Epithelial cell of esophagus (primary cell): ENCODE measurements around the gene PRKCQ.
A peak's percentile ranks its signal among the peaks of the same experiment; 100 is the strongest.

ENCODE experiments used
- DNase-seq: peaks from one replicate; pipeline ENCODE4 v3.0.0; 2010; ENCODE audit warnings: low read depth
- H3K4me3 ChIP-seq: 2 replicates; pipeline ENCODE4 v1.5.1; 2011; ENCODE audit warnings: mild to moderate bottlenecking, low read length, control low read depth
- CTCF ChIP-seq: IDR thresholded peaks from 2 replicates; pipeline ENCODE4 v1.5.1; 2011; ENCODE audit warnings: low read depth, mild to moderate bottlenecking, low read length, control low read depth, inconsistent platforms; ENCODE audit not compliant: insufficient read depth; ENCODE audit errors: missing control alignments

The PRKCQ gene

DNA sequence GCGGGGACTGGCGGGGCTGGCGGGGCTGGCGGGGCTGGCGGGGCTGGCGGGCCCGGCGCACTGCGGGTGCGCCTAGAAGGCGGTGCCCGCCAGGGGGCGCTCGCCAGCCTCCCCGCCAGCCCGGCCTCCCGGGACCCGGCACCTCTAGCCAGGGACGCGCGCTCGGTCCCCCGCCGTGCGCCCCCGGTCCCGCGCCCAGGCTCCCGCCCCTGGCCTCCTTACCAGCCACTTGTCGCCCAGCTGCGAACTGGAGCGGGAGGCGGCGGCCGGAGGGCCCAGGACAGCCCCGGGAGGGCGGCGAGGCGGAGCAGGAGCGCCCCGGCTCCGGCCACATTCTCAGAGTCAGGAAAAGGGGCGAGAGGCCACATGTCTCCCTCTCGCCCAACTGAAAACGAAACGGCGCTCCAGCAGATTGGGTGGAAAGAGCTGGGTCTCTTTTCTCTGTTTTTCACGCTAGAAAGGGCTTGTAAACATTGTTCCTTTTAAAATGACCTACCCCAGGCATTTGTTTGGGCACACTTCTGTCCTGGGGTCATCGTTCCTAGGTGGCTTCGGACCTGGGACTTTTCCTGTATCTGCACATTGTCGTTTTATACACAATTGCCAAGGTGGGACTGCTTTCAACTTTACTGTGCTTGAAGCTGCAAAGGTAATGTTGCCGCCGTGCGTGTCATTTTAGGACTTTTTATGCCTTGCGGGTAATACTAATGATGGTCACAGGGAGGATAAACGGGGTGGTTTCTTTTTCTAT, 378 bp upstream of the PRKCQ start:
- peak; percentile 70 for DNase-seq

DNA sequence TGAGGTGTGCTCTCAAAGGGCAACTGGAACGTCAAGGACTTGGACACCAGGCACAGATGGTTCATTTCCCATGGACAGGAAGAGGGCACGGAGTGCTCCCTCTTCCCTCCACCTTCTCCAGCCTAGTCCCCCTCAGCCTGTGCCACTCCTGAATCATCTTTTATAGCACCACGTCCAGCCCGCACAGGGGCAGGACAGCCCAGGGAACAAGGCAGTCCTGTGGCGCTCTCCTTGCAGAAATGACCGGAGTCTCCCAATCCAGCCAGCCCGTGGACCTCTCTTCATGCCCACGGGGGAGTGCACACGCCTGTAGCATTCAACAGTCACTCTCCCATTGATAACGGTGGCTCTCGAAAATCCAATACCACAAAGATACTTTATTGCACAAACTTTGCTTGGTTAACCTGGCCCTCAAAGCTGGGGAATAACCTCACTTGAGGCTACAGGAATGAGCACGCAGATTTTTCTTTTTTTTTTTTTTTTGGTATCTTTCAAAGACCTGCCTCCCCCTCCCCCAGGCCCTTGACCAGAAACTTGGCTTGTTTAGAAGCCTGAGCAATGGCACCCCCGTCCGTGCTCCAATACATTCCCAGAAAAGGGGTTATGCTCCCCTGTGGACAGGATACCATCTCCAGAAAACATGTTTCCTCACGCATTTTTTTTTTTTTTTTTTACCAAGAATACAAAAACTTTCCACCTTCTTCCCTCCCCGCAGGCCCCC, 733 bp downstream of the PRKCQ start:
- peak; percentile 9 for DNase-seq
- H3K4me3 ChIP-seq = peak overlapping the region; percentile 63
- no peak for TF ChIP-seq CTCF

More for the DNA sequence above, 378 bp upstream of the PRKCQ start:
- peak overlapping the region; percentile 67 for H3K4me3 ChIP-seq
- peak; percentile 27 for TF ChIP-seq CTCF

GRCh38 chr10:6578795-6579182, 1.3 kb downstream of the PRKCQ start:
- DNase-seq = no peak
- H3K4me3 ChIP-seq = no peak overlapping the region
- no peak for TF ChIP-seq CTCF

DNA sequence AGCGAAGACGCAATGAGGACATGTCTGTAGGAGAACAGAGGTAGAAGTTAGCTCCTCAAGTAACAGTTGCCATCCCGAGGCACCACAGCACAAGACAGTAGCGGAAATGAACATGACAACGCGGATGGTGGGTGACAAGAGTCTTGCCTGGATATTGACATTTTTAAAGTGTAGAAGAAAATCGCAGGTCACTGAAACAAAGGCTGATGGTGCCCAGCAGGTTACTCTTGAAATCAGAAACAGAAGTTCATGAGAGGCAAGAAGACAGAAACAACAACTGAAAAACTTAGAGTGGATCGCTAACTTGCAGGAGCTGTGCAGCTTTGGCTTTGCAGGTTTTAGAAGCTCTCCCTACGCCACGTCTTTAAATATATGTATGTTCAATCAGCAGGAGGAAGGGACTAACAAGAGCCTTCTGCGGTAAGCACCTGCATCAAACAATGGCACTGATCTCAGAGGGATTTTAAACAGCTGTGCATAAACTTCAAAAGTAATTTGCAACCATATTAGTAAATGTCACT, 1.8 kb downstream of the PRKCQ start:
- DNase-seq = no peak
- H3K4me3 ChIP-seq = no peak overlapping the region
- TF ChIP-seq CTCF = no peak

DNA sequence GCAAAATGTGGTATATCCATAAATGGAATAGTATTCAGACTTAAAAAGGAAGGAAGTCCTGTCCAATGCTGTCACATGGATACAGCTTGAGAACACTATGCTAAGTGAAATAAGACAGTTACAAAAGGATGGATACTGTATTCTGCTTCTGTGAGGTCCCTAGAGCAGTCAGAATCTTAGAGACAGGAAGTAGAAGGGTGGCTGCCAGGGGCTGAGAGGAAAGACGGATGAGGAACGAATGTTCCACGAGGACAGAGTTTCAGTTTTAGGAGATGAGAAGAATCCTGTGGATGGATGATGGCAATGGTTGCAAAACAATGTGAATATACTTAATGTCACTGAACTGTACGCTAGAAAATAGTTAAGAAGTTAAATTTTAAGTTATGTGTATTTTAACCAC, 3.8 kb downstream of the PRKCQ start:
- no peak for TF ChIP-seq CTCF
- no peak overlapping the region for H3K4me3 ChIP-seq
- no peak for DNase-seq

DNA sequence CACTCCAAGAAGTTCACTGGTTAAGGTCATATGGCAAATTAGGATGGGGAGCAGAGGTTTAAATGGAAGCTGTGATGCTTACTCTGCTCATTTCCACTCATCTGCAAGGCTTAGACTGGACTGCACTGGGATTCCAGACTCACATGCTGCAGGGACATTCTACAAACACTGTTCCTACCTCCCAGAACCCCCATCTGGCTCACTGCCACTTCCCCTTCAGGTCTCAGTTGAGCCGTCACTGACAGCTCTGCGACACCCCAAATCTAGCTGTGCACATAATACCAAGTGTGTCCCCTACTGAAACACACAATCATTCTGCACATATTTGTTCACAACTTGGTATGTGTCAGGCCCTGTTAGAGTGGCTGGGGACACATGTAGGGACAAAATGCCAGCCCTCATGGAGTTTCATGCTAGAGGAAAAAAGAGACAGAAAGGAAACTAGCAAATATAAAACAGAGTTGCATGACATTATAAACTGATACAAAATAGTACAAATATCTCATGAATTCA, 5.4 kb downstream of the PRKCQ start:
- no peak overlapping the region for H3K4me3 ChIP-seq
- no peak for TF ChIP-seq CTCF
- no peak for DNase-seq

GRCh38 chr10:6570893-6571292, 9.2 kb downstream of the PRKCQ start:
- no peak overlapping the region for H3K4me3 ChIP-seq
- no peak for DNase-seq
- TF ChIP-seq CTCF = no peak
